Upper lobe of left lung (tissue), 6 donors: ENCODE data around the gene DNAJB5. TPM values are rescaled to one million over a fixed set of nuclear protein-coding genes. Genes with fewer than 3 reads are reported as not detected.
A peak's percentile ranks its signal among the peaks of the same experiment; 100 is the strongest.

Source experiments
- ATAC-seq, 2 donors: fragments of 200-7000 bp; cut with Tn5 transposase; one replicate each; pipeline ENCODE4 v1.9.1; 2022; ENCODE audit warnings: mild to moderate bottlenecking in 2 of 2, moderate library complexity in 2 of 2; ENCODE audit not compliant: low FRiP score in 2 of 2
- DNase-seq, 2 donors: peaks; one replicate each; pipeline ENCODE4 v3.0.0-alpha.2; 2019 to 2020
- H3K27ac ChIP-seq, 4 donors: fragments of 200-600 bp; sonication (generic); one replicate each; pipeline ENCODE4 v1.5.1; 2016 to 2019
- H3K27me3 ChIP-seq, 4 donors: fragments of 200-600 bp; sonication (generic); one replicate each; pipeline ENCODE4 v1.5.1; 2017 to 2019
- H3K36me3 ChIP-seq, 4 donors: fragments of 200-600 bp; sonication (generic); one replicate each; pipeline ENCODE4 v1.5.1; 2016 to 2019
- H3K4me1 ChIP-seq, 4 donors: fragments of 200-600 bp; sonication (generic); one replicate each; pipeline ENCODE4 v1.5.1; 2018 to 2019
- H3K4me3 ChIP-seq, 4 donors: fragments of 200-600 bp; sonication (generic); one replicate each; pipeline ENCODE4 v1.5.1; 2017 to 2019; ENCODE audit warnings: mild to moderate bottlenecking in 2 of 4, moderate library complexity in 1 of 4
- H3K9me3 ChIP-seq, 4 donors: fragments of 200-600 bp; sonication (generic); one replicate each; pipeline ENCODE4 v1.5.1; 2018 to 2019
- EP300 ChIP-seq, 4 donors: sonication (generic); formaldehyde crosslinking; IDR thresholded peaks; one replicate each; pipeline ENCODE4 v1.5.1; 2017; ENCODE audit warnings: antibody characterized with exemption in 4 of 4, control low read depth in 2 of 4
- POLR2A ChIP-seq, 4 donors: fragments of 450-650 bp; IDR thresholded peaks; one replicate each; pipeline ENCODE4 v1.5.1; 2016 to 2017; ENCODE audit warnings: antibody characterized with exemption in 4 of 4, mild to moderate bottlenecking in 2 of 4
- POLR2AphosphoS5 ChIP-seq, 2 donors: sonication (generic); formaldehyde crosslinking; IDR thresholded peaks; one replicate each; pipeline ENCODE4 v1.5.1; 2017; ENCODE audit warnings: antibody characterized with exemption in 2 of 2
- WGBS, 2 donors: methylation state at CpG; one replicate each; pipeline ENCODE4 v1.1.5; 2017 to 2018; 5-methylcytosine and 5-hydroxymethylcytosine counted together
- total RNA-seq, 6 donors: library from RNA; depleted of rRNA in 4 of 6; stranded (reverse); fragments of >200 nt in 4 of 6; gene quantifications; one replicate each; pipeline versions ENCODE4 v1.1.0 to v1.2.1, GENCODE V29; 2016 to 2021
- TF ChIP-seq, protein P1 (sequence below), 6 experiments: fragments of 450-650 bp in 4 of 6; fragments of 200-600 bp in 2 of 6; sonication (generic) in 2 of 6; IDR thresholded peaks; one replicate each; pipeline ENCODE4 v1.5.1; 2016 to 2019; ENCODE audit warnings: antibody characterized with exemption in 6 of 6
- donor health status: DM: no; HTN: no; CAD: no; lungs with moderate emphysema.
- donor health status: DM: no; HTN: yes; CAD: no; lungs with severe emphysema.

Gene DNAJB5
- total RNA-seq, 6 donors from 2014 or later, result 4.6 to 7.9 (median 6.0) TPM

DNA sequence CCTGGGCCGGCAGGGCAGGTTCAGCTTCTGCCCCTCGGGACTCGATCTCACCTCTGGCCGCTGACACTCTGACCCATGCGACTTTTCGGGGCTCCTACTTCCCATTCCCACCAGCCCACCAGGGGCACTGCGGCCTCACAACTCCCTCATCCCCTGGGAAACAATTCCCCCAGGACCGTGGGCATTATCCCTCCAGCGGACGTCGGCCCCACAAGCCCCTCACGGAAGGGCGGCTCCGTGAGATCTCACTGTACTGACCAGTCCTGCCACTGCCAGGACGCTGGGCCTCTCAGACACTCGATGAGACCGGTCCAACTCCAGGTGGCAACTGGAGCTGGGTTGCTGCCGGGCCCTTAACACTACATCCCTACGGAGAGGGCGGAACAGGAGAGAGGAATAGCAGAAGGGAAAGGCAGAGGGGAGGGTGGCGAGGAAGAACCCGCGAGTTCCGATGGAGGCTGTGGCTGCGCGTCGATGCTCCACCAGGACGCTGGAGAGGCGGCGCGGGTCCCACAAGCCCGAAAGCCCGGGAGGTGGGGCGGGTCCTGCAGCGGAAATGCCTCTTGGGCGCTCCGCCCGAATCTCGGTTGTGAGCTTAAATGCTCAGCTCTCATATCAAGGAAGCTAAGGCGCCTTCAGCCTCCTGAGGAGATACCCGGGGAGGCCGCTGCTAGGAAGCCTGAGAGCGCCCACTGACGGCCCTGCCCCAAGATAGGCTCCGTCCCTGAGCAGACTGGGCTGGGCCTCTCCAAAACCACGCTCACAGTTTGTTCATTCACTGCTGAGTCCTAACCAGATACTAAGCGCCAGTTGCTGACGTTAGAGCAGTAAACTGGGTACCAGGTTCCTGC lies 46.5 kb downstream of the DNAJB5 start:
- peak; percentile 78 for ATAC-seq
- Histone ChIP-seq H3K27ac (peak overlapping the region in 3 of 4 donors; percentile 31 to 56 (median 50)), H3K27me3 (no peaks in the 10 kb centered on the region), H3K36me3 (peaks cover 0 to 8% (median 1%) of the 10 kb centered on the region in 4 donors), H3K4me3 (peak overlapping the region in 3 of 4 donors; percentile 22 to 46 (median 39)), H3K4me1 (peaks cover 4 to 14% (median 5%) of the 10 kb centered on the region in 4 donors), H3K9me3 (no peaks in the 10 kb centered on the region)
- WGBS, 2 donors, result 28 to 45% methylated on average over 31 to 43 of the region's 48 CpGs
- TF ChIP-seq EP300 (IDR thresholded peaks at IDR 0.05), result no peak
- TF ChIP-seq, protein P1, sequence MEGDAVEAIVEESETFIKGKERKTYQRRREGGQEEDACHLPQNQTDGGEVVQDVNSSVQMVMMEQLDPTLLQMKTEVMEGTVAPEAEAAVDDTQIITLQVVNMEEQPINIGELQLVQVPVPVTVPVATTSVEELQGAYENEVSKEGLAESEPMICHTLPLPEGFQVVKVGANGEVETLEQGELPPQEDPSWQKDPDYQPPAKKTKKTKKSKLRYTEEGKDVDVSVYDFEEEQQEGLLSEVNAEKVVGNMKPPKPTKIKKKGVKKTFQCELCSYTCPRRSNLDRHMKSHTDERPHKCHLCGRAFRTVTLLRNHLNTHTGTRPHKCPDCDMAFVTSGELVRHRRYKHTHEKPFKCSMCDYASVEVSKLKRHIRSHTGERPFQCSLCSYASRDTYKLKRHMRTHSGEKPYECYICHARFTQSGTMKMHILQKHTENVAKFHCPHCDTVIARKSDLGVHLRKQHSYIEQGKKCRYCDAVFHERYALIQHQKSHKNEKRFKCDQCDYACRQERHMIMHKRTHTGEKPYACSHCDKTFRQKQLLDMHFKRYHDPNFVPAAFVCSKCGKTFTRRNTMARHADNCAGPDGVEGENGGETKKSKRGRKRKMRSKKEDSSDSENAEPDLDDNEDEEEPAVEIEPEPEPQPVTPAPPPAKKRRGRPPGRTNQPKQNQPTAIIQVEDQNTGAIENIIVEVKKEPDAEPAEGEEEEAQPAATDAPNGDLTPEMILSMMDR (IDR thresholded peaks at IDR 0.05), result no peak
- no peak for TF ChIP-seq POLR2AphosphoS5 (IDR thresholded peaks at IDR 0.05)
- peak; percentile 65 to 86 for DNase-seq

DNA sequence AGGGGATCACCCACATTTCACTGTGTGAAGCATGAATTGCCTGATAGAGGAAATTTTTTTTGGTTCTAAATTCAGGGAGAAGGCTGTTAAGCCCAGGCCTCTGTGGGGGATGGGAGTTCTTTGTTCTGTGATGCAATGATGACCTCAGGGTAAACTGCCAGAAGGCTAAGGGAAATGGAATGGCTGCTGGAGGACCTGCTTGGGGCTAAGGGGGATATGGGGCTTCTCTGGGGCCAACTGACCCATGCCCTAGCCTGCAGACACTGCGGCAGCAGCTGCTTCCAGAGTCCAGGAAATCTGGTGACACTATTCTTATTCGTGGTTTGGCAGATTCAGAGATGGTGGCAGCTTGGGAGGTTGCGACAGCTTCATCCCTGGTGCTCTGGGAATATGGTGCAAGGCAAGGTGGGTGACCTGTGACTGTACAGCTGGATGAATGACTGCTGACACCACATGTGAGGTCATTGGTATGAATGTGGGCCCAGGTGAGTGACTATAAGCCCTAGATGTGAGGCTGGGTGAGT lies 52.6 kb downstream of the DNAJB5 start:
- no peak for DNase-seq
- Histone ChIP-seq H3K4me3 (no peak overlapping the region), H3K27me3 (no peaks in the 10 kb centered on the region), H3K4me1 (no peaks in the 10 kb centered on the region), H3K36me3 (peaks cover 0 to 39% (median 18%) of the 10 kb centered on the region in 4 donors), H3K9me3 (no peaks in the 10 kb centered on the region), H3K27ac (no peak overlapping the region)
- TF ChIP-seq, protein P1 (IDR thresholded peaks at IDR 0.05), result no peak
- TF ChIP-seq POLR2AphosphoS5 (IDR thresholded peaks at IDR 0.05), result no peak
- no peak for TF ChIP-seq POLR2A (IDR thresholded peaks at IDR 0.05)
- no peak for TF ChIP-seq EP300 (IDR thresholded peaks at IDR 0.05)
- ATAC-seq, result no peak
- 71 to 77% methylated on average over 3 of the region's 3 CpGs for WGBS, 2 donors

DNA sequence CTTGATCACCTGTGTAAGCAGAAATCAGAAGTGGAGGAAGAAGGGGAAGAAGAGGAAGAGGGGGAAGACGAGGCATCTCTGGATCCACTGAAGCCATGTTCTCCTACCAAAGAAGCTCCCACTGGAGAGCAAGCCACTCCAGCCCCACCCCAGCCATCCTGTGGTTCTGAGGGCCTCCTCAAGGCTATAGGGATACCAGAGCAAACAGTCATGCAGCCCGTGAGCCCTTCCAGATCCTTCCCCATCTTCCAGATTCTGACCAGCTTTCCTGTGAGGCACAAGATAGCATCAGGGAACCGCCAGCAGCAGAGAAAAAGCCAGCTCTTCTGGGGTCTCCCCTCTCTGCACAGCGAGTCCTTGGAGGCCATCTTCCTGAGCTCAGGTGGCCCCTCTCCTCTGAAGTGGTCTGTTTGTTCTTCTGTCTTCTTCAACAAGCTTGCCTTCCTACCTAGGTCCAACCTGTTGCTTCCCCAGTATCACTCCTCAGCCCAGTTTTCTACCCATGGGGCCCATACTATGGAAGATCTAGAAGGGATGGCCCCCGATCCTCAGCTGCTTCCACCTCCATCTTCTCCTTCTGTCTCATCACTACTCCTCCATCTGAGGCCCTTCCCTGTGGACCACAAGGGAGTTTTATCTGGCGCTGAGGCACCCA lies 53.5 kb downstream of the DNAJB5 start:
- no peak for DNase-seq
- no peak for ATAC-seq
- TF ChIP-seq EP300 (IDR thresholded peaks at IDR 0.05) (no peak), POLR2A (IDR thresholded peaks at IDR 0.05) (no peak), POLR2AphosphoS5 (IDR thresholded peaks at IDR 0.05) (no peak)
- TF ChIP-seq, protein P1 (IDR thresholded peaks at IDR 0.05), result no peak
- WGBS, 2 donors, result 93 to 95% methylated on average over 6 of the region's 6 CpGs
- no peaks in the 10 kb centered on the region for H3K9me3 ChIP-seq
- peaks cover 0 to 44% (median 21%) of the 10 kb centered on the region in 4 donors for H3K36me3 ChIP-seq
- H3K27me3 ChIP-seq, result no peaks in the 10 kb centered on the region
- no peak overlapping the region for H3K27ac ChIP-seq
- no peak overlapping the region for H3K4me3 ChIP-seq
- H3K4me1 ChIP-seq, result no peaks in the 10 kb centered on the region

DNA sequence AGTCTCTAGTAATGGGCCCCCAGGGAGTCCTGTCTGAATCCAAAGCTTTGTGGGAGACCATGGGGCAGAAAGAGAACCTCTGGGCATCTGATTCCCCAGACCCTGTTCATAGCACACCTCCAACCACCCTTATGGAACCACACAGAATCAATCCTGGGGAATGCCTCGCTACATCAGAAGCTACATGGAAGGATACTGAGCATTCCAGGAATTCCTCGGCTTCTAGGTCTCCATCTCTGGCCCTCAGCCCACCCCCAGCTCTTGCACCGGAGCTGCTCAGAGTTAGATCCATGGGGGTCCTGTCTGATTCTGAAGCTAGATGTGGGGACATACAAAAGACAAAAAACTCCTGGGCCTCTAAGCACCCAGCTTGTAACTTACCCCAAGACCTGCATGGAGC lies 54.5 kb downstream of the DNAJB5 start:
- ATAC-seq (no peak), DNase-seq (no peak)
- Histone ChIP-seq H3K27ac (no peak overlapping the region), H3K27me3 (no peaks in the 10 kb centered on the region), H3K4me1 (no peaks in the 10 kb centered on the region), H3K36me3 (peaks cover 0 to 54% (median 25%) of the 10 kb centered on the region in 4 donors), H3K9me3 (no peaks in the 10 kb centered on the region), H3K4me3 (no peak overlapping the region)
- TF ChIP-seq, protein P1 (IDR thresholded peaks at IDR 0.05), result no peak
- TF ChIP-seq POLR2A (IDR thresholded peaks at IDR 0.05), result no peak
- TF ChIP-seq EP300 (IDR thresholded peaks at IDR 0.05), result no peak
- no peak for TF ChIP-seq POLR2AphosphoS5 (IDR thresholded peaks at IDR 0.05)
- WGBS, 2 donors, result 91 to 94% methylated on average over 3 of the region's 3 CpGs

Other genes with a start within 250 kb of the DNAJB5 start
- gene PHF24, start 31.5 kb upstream of the DNAJB5 start, total RNA-seq, result under 1 TPM in 4 of 6 donors, not detected in 2; 0.10 to 0.74 (median 0.49) TPM
- 100 to 1,000 TPM; 170 to 215 (median 189) TPM for gene VCP, start 82.9 kb downstream of the DNAJB5 start, total RNA-seq
- gene FANCG, start 90.2 kb downstream of the DNAJB5 start, total RNA-seq, result 10 to 100 TPM in 3 of 6 donors, 1 to 10 TPM in 3; 4.7 to 61.8 (median 9.1) TPM
- 10 to 100 TPM; 11.5 to 29.0 (median 19.1) TPM for gene PIGO, start 106.8 kb downstream of the DNAJB5 start, total RNA-seq
- gene STOML2, start 113.4 kb downstream of the DNAJB5 start, total RNA-seq, result 10 to 100 TPM; 17.4 to 72.8 (median 48.0) TPM
- gene ATOSB, start 126.1 kb downstream of the DNAJB5 start, total RNA-seq, result 10 to 100 TPM; 14.6 to 38.6 (median 29.7) TPM
- gene UNC13B, start 172.3 kb downstream of the DNAJB5 start, total RNA-seq, result 100 to 1,000 TPM in 5 of 6 donors, 10 to 100 TPM in 1; 68.3 to 300 (median 151) TPM